SK-N-SH treated with all-trans-retinoic acid at 6 μM for 48 hours (cell line): ENCODE results near the gene HPCAL1.

Experiments used
- ATAC-seq: fragments of 200-7000 bp; cut with Tn5 transposase; 3 replicates; pipeline ENCODE4 v1.9.1; 2020; ENCODE audit warnings: mild to moderate bottlenecking, moderate library complexity
- BACH2 ChIP-seq: fragments of 250-450 bp; sonication (Bioruptor Pico); IDR thresholded peaks from 2 replicates; pipeline ENCODE4 v1.9.0; 2021; ENCODE audit warnings: mild to moderate bottlenecking, borderline replicate concordance
- CREB5 ChIP-seq: fragments of 250-450 bp; sonication (Bioruptor Pico); IDR thresholded peaks from 2 replicates; pipeline ENCODE4 v1.5.1; 2020; ENCODE audit warnings: low read depth, mild to moderate bottlenecking, moderate library complexity
- CSDC2 ChIP-seq: fragments of 250-450 bp; sonication (Bioruptor Pico); IDR thresholded peaks from 2 replicates; pipeline ENCODE4 v1.5.0; 2020; ENCODE audit warnings: mild to moderate bottlenecking, moderate library complexity
- GLIS3 ChIP-seq: fragments of 250-450 bp; sonication (Bioruptor Pico); IDR thresholded peaks from 2 replicates; pipeline ENCODE4 v1.5.0; 2020; ENCODE audit warnings: mild to moderate bottlenecking, moderate library complexity
- OSR1 ChIP-seq: fragments of 250-450 bp; sonication (Bioruptor Pico); IDR thresholded peaks from 2 replicates; pipeline ENCODE4 v1.8.0; 2022; ENCODE audit warnings: moderate library complexity, mild to moderate bottlenecking, inconsistent platforms
- PPARA ChIP-seq: fragments of 250-450 bp; sonication (Bioruptor Pico); IDR thresholded peaks from 2 replicates; pipeline ENCODE4 v1.5.0; 2020; ENCODE audit warnings: mild to moderate bottlenecking, borderline replicate concordance
- RARB ChIP-seq: fragments of 250-450 bp; sonication (Bioruptor Pico); IDR thresholded peaks from 2 replicates; pipeline ENCODE4 v1.8.0; 2021; ENCODE audit warnings: mild to moderate bottlenecking, moderate library complexity
- SNAI2 ChIP-seq: fragments of 250-450 bp; sonication (Bioruptor Pico); IDR thresholded peaks from 2 replicates; pipeline ENCODE4 v1.5.0; 2020; ENCODE audit warnings: mild to moderate bottlenecking, moderate library complexity
- TCF4 ChIP-seq: fragments of 250-450 bp; sonication (Bioruptor Pico); IDR thresholded peaks from 2 replicates; pipeline ENCODE4 v1.8.0; 2021; ENCODE audit warnings: mild to moderate bottlenecking, moderate library complexity, borderline replicate concordance
- TOX ChIP-seq: fragments of 250-450 bp; sonication (Bioruptor Pico); IDR thresholded peaks from 2 replicates; pipeline ENCODE4 v1.8.0; 2021; ENCODE audit warnings: mild to moderate bottlenecking, moderate library complexity, borderline replicate concordance
- TSHZ2 ChIP-seq: fragments of 250-450 bp; sonication (Bioruptor Pico); IDR thresholded peaks from 2 replicates; pipeline ENCODE4 v1.5.0; 2020; ENCODE audit warnings: mild to moderate bottlenecking, moderate library complexity
- ZC3H10 ChIP-seq: fragments of 250-450 bp; sonication (Bioruptor Pico); IDR thresholded peaks from 2 replicates; pipeline ENCODE4 v1.5.1; 2021; ENCODE audit warnings: mild to moderate bottlenecking, moderate library complexity
- ZFP3 ChIP-seq: fragments of 250-450 bp; sonication (Bioruptor Pico); IDR thresholded peaks from 2 replicates; pipeline ENCODE4 v1.5.0; 2020; ENCODE audit warnings: mild to moderate bottlenecking, moderate library complexity
- ZFP30 ChIP-seq: fragments of 450-650 bp; formaldehyde crosslinking; IDR thresholded peaks from 2 replicates; pipeline ENCODE4 v1.5.0; 2022; ENCODE audit warnings: mild to moderate bottlenecking, moderate library complexity
- ZNF565 ChIP-seq: fragments of 450-650 bp; formaldehyde crosslinking; conservative IDR thresholded peaks from 2 replicates; pipeline ENCODE4 v1.5.0; 2020; ENCODE audit warnings: low read depth, mild to moderate bottlenecking, moderate library complexity
- ZNF70 ChIP-seq: fragments of 450-650 bp; formaldehyde crosslinking; IDR thresholded peaks from 2 replicates; pipeline ENCODE4 v1.5.0; 2020; ENCODE audit warnings: mild to moderate bottlenecking, moderate library complexity
- ZNF8 ChIP-seq: fragments of 450-650 bp; formaldehyde crosslinking; IDR thresholded peaks from 2 replicates; pipeline ENCODE4 v1.5.0; 2020; ENCODE audit warnings: mild to moderate bottlenecking, moderate library complexity
- TF ChIP-seq, protein P1 (sequence below): fragments of 250-450 bp; sonication (Bioruptor Pico); IDR thresholded peaks from 2 replicates; pipeline ENCODE4 v1.5.1; 2021; ENCODE audit warnings: mild to moderate bottlenecking, moderate library complexity
- TF ChIP-seq, protein P2 (sequence below): fragments of 250-450 bp; sonication (Bioruptor Pico); IDR thresholded peaks from 2 replicates; pipeline ENCODE4 v1.8.0; 2021; ENCODE audit warnings: low read depth, mild to moderate bottlenecking, moderate library complexity, borderline replicate concordance

The HPCAL1 gene

DNA sequence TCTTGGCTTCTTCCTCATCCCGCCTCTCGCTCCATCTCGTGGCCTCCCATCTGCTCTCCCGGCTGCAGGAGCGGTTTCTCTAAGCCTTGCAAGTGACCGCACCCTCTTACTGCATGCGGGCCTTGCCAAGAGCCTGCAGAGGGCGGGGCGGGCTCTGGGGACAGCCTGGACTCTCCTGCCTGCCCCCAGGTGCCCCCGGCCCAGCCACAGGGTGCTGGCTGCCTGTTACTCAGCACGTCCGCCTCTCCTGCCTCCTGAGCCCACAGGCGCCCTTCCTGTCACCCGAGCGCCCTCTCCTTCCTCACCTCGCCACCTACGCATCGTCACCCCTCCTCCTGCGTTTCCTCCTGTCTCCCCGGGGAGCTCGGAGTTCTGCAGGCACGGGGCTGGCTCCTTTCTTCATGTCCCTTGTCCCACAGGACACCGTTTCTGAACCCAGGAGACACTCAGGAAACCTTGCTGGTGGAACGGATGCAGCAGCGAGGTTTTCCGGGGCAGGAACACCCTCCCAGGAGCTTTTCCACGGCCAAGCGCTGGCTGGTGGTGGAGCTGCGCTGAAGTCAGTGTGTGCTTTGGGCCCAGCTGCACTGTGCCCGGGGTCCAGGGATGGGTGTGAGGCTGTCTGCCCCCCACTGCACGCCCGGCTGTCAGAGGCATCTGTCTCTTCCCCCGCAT lies 28.5 kb downstream of the HPCAL1 start:
- no peak for ATAC-seq
- TF ChIP-seq TCF4 (CRISPR knock-in tag): no peak
- no peak for TF ChIP-seq BACH2 (CRISPR knock-in tag)
- no peak for TF ChIP-seq CSDC2
- TF ChIP-seq CREB5: no peak
- TF ChIP-seq, protein P1, sequence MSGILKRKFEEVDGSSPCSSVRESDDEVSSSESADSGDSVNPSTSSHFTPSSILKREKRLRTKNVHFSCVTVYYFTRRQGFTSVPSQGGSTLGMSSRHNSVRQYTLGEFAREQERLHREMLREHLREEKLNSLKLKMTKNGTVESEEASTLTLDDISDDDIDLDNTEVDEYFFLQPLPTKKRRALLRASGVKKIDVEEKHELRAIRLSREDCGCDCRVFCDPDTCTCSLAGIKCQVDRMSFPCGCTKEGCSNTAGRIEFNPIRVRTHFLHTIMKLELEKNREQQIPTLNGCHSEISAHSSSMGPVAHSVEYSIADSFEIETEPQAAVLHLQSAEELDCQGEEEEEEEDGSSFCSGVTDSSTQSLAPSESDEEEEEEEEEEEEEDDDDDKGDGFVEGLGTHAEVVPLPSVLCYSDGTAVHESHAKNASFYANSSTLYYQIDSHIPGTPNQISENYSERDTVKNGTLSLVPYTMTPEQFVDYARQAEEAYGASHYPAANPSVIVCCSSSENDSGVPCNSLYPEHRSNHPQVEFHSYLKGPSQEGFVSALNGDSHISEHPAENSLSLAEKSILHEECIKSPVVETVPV (CRISPR knock-in tag): no peak
- no peak for TF ChIP-seq RARB
- TF ChIP-seq GLIS3: no peak
- no peak for TF ChIP-seq PPARA
- TF ChIP-seq TSHZ2 (CRISPR knock-in tag): no peak
- no peak for TF ChIP-seq TOX (CRISPR knock-in tag)
- TF ChIP-seq ZNF565 (CRISPR knock-in tag): no peak
- TF ChIP-seq, all 23 proteins: peak for 0

DNA sequence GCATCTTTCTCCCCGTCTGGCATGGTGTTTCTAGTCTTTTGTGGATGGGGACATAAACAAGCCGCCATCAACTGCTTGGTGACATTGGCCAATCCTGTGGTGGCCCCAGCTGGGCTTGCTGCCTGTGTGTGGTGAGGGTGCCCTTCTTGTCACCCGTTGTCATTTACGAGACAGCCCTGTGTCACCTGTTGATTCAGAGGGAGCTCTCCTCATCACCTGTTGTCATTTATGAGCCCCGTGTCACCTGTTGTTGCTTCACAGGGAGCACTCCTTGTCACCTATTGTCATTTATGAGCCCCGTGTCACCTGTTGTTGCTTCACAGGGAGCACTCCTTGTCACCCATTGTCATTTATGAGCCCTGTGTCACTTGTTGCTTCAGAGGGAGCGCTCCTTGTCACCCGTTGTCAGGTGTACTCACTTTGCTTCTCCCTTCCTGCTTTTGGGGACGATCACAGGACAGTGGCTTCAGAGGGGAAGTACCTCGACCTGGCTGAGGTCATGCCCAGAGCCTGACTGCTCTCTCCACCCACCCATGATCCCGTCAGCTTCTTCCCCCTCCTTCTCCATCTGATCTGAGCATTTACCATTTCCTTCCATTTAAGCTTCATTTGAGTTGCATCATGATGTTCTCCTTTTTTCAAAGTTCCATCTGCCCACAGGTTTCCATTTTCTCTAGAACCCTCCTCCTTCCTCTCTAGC lies 29.1 kb downstream of the HPCAL1 start:
- TF ChIP-seq ZNF70 (CRISPR knock-in tag) (no peak), TCF4 (CRISPR knock-in tag) (no peak), RARB (no peak), GLIS3 (no peak), ZNF8 (CRISPR knock-in tag) (no peak), ZFP30 (CRISPR knock-in tag) (no peak), OSR1 (CRISPR knock-in tag) (no peak), BACH2 (CRISPR knock-in tag) (no peak)
- ATAC-seq: no peak

DNA sequence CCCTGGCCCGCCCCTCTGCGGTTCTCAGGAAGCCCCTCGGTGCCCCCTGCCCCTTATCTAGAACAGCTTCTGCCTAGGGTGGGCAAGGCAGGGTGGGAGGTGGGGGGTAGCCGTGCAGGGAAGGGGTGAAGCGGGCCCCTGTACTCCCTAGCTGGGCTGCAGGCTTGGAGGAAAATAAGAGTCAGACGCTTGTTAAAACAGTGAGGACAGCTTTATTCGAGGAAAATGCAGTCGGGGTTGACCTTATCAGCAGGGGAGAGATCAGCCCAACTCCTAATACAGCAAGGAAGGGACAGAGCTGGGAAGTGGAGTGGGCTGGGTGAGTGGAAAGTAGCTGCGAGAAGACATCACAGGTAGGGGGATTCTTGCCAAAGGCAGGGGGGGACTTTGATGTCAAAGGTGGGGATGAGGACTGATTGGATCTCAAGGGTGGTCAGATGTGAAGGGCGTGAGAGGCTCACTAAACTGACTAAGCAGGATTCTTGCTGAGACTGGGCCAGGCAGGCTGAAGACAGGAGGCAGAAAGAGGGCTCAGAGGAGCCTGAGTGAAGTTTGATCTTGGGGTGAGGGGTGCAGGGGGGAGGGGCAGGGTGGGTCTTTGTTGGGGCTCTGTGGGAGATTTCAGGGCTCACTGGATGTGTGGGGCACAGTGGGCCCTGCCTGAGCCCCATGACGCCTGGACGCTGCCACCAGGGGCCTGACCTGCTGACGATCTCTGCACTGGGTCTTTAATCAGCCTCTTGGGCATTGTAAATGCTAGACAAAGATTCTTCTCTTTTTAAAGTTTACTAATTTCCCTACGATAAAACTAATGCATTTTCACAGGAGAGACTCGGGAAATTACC lies 29.9 kb downstream of the HPCAL1 start:
- no peak for TF ChIP-seq ZC3H10 (CRISPR knock-in tag)
- no peak for TF ChIP-seq ZNF8 (CRISPR knock-in tag)
- TF ChIP-seq SNAI2 (CRISPR knock-in tag): no peak
- TF ChIP-seq, protein P2, sequence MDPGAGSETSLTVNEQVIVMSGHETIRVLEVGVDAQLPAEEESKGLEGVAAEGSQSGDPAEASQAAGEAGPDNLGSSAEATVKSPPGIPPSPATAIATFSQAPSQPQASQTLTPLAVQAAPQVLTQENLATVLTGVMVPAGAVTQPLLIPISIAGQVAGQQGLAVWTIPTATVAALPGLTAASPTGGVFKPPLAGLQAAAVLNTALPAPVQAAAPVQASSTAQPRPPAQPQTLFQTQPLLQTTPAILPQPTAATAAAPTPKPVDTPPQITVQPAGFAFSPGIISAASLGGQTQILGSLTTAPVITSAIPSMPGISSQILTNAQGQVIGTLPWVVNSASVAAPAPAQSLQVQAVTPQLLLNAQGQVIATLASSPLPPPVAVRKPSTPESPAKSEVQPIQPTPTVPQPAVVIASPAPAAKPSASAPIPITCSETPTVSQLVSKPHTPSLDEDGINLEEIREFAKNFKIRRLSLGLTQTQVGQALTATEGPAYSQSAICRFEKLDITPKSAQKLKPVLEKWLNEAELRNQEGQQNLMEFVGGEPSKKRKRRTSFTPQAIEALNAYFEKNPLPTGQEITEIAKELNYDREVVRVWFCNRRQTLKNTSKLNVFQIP (CRISPR knock-in tag): no peak
- no peak for TF ChIP-seq TOX (CRISPR knock-in tag)
- no peak for ATAC-seq

- ATAC-seq: no peak
- TF ChIP-seq PPARA (no peak), ZNF8 (CRISPR knock-in tag) (no peak), ZFP30 (CRISPR knock-in tag) (no peak), GLIS3 (no peak), ZFP3 (CRISPR knock-in tag) (no peak), CSDC2 (no peak), BACH2 (CRISPR knock-in tag) (no peak)
These were observed 30.5 kb downstream of the HPCAL1 start for GRCh38 chr2:10333247-10333613.
